Measurements from ENCODE around the gene DNAJB1.

Gene DNAJB1

GRCh38 chr19:14540741-14541525 is 22.7 kb upstream of the DNAJB1 start:
- H3K9me3 ChIP-seq (ENCODE audit: control insufficient read depth, insufficient read depth, low read length) = no peaks in the 10 kb centered on the region
- no peaks in the 10 kb centered on the region for H3K36me3 ChIP-seq (ENCODE audit: control insufficient read depth, insufficient read depth, low read length)
- DNase-seq (ENCODE audit: low read depth, low spot score) = no peak
- WGBS (ENCODE audit: insufficient coverage, insufficient read length) = no CpG with 5 or more reads among the region's 19 CpGs
- H3K4me1 ChIP-seq (ENCODE audit: control insufficient read depth, insufficient read depth, low read length) = peaks cover 6% of the 10 kb centered on the region; the same call in 1 of the 2 replicates
- no peak overlapping the region for H3K4me3 ChIP-seq (ENCODE audit: low read length)
- H3K27ac ChIP-seq (ENCODE audit: low read length) = no peak overlapping the region
- H3K27me3 ChIP-seq (ENCODE audit: control insufficient read depth, insufficient read depth, low read length) = no peaks in the 10 kb centered on the region

DNA sequence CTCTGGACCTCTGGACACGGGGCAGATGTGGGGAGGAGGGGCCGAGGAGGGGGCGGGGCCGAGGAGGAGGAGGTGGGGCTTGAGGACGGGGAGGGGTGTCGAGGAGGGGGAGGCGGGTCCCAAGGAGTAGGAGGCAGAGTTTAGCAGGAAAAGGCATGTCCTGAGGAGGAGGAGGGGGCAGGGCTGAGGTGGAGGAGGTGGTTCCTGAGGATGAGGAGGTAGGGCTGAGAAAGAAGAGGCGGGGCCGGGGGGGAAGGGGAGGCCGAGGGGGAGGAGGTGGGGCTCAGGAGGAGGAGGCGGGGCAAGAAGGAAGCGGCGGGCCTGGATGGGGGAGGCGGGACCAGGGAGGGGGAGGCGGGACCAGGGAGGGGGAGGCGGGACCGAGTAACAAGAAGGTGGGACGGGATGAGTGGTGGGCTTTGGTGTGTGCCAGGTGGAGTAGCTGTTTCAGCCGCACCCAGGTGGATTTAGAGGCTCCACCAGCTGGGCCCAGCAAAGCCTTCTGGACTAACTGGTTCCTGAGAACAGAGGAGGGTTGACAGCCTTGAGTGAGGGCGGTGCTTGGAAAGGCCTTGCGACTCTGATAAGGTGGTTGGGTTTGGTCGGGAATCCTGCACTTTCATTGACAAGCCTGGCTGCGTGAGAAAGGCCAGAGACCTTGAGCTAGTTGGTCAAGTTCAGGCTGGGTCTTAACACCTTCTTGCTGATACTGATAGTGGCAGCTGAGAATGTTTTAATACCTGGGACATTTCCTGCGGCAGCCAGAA is 18.9 kb upstream of the DNAJB1 start:
- DNase-seq (ENCODE audit: low read depth, low spot score) = peak; percentile 90
- no peak overlapping the region; the same call in 1 of the 2 replicates for H3K4me3 ChIP-seq (ENCODE audit: low read length)
- peaks cover 5% of the 10 kb centered on the region; the same call in 1 of the 2 replicates for H3K4me1 ChIP-seq (ENCODE audit: control insufficient read depth, insufficient read depth, low read length)
- no peaks in the 10 kb centered on the region for H3K9me3 ChIP-seq (ENCODE audit: control insufficient read depth, insufficient read depth, low read length)
- H3K36me3 ChIP-seq (ENCODE audit: control insufficient read depth, insufficient read depth, low read length) = no peaks in the 10 kb centered on the region
- H3K27ac ChIP-seq (ENCODE audit: low read length) = no peak overlapping the region
- no peaks in the 10 kb centered on the region for H3K27me3 ChIP-seq (ENCODE audit: control insufficient read depth, insufficient read depth, low read length)
- WGBS (ENCODE audit: insufficient coverage, insufficient read length) = no CpG with 5 or more reads among the region's 24 CpGs

DNA sequence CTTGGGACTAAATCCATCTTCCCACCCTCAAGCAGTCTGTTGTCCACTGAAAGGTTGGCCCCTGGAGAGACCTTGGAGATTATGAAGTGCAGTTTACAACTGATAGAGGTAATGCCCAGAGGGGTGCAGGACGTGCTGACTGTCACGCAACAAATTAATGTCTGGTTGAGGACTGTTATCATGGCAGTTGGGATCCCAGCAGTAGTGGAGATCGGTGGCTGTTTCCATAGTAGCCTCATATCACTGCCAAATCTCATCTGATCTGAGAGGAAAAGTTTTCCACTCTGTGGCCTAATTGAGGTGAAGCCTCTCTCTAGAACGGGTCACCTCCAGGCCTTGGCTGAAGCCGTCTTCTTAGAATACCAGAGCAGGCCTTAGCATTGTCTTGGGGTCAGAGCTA is 15.3 kb upstream of the DNAJB1 start:
- no CpG with 5 or more reads among the region's 5 CpGs for WGBS (ENCODE audit: insufficient coverage, insufficient read length)

DNA sequence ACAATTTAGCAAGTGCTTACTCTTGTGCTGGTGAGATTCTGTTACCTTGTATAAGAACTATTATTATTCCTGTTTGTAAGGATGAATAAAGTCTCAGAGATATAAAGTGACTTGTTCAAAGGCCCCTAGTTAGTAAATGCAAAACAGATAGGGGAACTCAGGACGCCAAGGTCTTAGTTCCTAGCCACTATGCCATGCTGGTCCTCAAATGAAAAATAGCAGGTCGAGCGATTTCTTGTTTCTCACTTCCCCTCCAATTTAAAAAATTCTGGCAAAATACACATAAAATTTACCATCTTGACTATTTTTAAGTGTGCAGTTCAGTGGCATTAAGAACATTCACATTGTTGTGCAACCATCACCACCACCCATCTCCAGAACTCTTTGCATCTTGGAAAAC is 12.3 kb upstream of the DNAJB1 start:
- DNase-seq (ENCODE audit: low read depth, low spot score) = no peak
- no peaks in the 10 kb centered on the region for H3K27me3 ChIP-seq (ENCODE audit: control insufficient read depth, insufficient read depth, low read length)
- H3K4me3 ChIP-seq (ENCODE audit: low read length) = no peak overlapping the region
- WGBS (ENCODE audit: insufficient coverage, insufficient read length) = no CpG with 5 or more reads among the region's 3 CpGs
- H3K4me1 ChIP-seq (ENCODE audit: control insufficient read depth, insufficient read depth, low read length) = no peaks in the 10 kb centered on the region
- H3K9me3 ChIP-seq (ENCODE audit: control insufficient read depth, insufficient read depth, low read length) = no peaks in the 10 kb centered on the region
- no peaks in the 10 kb centered on the region for H3K36me3 ChIP-seq (ENCODE audit: control insufficient read depth, insufficient read depth, low read length)
- no peak overlapping the region for H3K27ac ChIP-seq (ENCODE audit: low read length)

More for the DNA sequence above, 15.3 kb upstream of the DNAJB1 start:
- peaks cover 5% of the 10 kb centered on the region; the same call in 1 of the 2 replicates for H3K4me1 ChIP-seq (ENCODE audit: control insufficient read depth, insufficient read depth, low read length)
- DNase-seq (ENCODE audit: low read depth, low spot score) = no peak
- no peaks in the 10 kb centered on the region for H3K9me3 ChIP-seq (ENCODE audit: control insufficient read depth, insufficient read depth, low read length)
- no peaks in the 10 kb centered on the region for H3K27me3 ChIP-seq (ENCODE audit: control insufficient read depth, insufficient read depth, low read length)
- H3K4me3 ChIP-seq (ENCODE audit: low read length) = no peak overlapping the region
- no peak overlapping the region for H3K27ac ChIP-seq (ENCODE audit: low read length)
- H3K36me3 ChIP-seq (ENCODE audit: control insufficient read depth, insufficient read depth, low read length) = no peaks in the 10 kb centered on the region

DNA sequence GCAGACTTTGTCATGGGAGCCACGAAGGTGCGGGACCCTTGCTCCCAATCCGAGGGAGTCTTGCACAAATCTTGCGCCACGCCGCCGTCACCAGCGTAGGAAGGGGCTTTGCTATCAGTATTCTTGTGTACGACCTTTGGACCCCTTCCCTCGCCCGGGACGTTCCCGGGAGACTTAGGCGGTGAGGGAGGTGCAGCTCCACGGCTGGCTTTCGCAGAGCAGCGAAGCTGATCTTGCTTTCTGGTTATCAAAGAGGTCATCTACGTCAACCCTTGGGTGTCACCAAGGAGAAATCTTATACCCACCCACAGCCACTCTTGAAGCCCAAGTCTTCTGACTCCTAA is 11.8 kb upstream of the DNAJB1 start:
- WGBS (ENCODE audit: insufficient coverage, insufficient read length) = no CpG with 5 or more reads among the region's 18 CpGs
- DNase-seq (ENCODE audit: low read depth, low spot score) = no peak
- no peaks in the 10 kb centered on the region for H3K4me1 ChIP-seq (ENCODE audit: control insufficient read depth, insufficient read depth, low read length)
- no peaks in the 10 kb centered on the region for H3K9me3 ChIP-seq (ENCODE audit: control insufficient read depth, insufficient read depth, low read length)
- no peaks in the 10 kb centered on the region for H3K36me3 ChIP-seq (ENCODE audit: control insufficient read depth, insufficient read depth, low read length)
- no peak overlapping the region for H3K27ac ChIP-seq (ENCODE audit: low read length)
- peak overlapping the region; percentile 58; the same call in 1 of the 2 replicates for H3K4me3 ChIP-seq (ENCODE audit: low read length)
- H3K27me3 ChIP-seq (ENCODE audit: control insufficient read depth, insufficient read depth, low read length) = no peaks in the 10 kb centered on the region

DNA sequence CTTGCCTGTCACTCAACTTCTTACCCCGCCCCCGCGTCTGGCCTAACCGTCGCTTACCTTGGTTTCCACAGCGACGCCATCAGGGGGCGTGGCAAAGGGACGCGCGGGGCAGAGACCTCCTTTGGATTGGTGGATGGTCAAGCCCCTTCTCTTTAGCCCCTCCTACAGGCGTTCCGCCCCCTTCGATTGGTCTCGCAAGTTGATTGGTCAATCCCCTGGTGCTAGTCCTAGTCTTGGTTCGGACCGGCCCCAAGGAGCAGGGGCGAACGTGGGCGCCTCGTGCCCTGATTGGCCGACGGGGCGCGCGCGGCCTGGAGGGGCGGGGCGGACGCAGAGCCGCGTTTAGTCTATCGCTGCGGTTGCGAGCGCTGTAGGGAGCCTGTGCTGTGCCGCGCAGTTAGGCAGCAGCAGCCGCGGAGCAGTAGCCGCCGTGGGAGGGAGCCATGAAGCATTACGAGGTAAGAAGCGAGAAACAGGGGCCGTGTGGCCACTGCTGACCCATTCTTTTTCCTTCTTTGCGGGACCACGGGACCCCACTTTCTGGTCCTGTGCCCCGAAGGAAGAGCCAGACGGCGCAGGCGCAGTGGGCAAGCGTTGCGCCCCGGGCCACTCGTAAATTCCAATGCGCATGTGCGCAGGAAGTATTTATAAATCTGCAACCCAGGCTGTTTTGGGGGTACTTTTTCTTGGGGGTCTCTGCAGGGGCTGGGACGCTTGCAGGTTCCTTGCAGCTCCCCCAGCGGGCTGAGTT is 11.2 kb upstream of the DNAJB1 start, which contains the start of gene TECR:
Gene TECR (plus strand): TSS at position 341 of the 751 bp plus-strand sequence. CDS start 103 bp downstream, at position 444.
- Histone ChIP-seq H3K9me3 (ENCODE audit: control insufficient read depth, insufficient read depth, low read length) (no peaks in the 10 kb centered on the region), H3K4me1 (ENCODE audit: control insufficient read depth, insufficient read depth, low read length) (no peaks in the 10 kb centered on the region), H3K27ac (ENCODE audit: low read length) (no peak within 1 kb of the TSS), H3K36me3 (ENCODE audit: control insufficient read depth, insufficient read depth, low read length) (no peaks in the 10 kb centered on the region), H3K27me3 (ENCODE audit: control insufficient read depth, insufficient read depth, low read length) (no peaks in the 10 kb centered on the region), H3K4me3 (ENCODE audit: low read length) (peak within 1 kb of the TSS; percentile 58; the same call in 1 of the 2 replicates)
- DNase-seq (ENCODE audit: low read depth, low spot score) = peak; percentile 99
- no CpG with 5 or more reads among the region's 59 CpGs for WGBS (ENCODE audit: insufficient coverage, insufficient read length)

DNA sequence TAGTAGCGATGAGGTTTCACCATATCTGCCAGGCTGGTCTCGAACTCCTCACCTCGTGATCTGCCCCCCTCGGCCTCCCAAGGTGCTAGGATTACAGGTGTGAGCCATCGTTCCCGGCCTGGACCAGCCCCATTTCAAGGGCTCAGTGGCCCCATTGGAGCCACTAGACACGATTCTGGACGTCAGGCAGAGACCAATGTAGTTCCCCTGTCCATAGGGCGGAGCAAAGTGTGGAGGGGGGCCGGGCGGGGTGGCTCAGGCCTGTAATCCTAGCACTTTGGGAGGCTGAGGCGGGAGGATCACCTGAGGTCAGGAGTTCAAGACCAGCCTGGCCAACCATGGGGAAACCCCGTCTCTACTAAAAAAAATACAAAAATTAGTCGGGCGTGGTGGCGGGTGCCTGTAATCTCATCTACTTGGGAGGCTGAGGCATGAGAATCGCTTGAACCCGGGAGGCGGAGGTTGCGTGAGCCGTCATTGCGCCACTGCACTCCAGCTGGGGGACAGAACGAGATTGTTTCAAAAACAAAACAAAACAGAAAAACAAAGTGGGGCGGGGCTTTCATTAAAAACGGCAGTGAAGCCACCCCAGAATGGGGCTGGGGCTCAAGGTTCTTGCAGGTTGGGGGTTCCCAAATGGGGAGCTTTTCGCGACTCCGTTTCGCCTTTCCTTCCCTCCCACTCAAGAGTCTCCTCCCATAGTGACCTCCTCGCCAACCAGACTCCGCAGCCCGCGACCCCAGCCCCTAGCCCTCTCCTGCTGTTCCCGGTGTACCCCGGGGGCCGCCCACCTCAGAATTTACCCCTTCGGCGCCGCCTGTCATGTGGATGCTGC is 10.4 kb upstream of the DNAJB1 start:
- no peaks in the 10 kb centered on the region for H3K9me3 ChIP-seq (ENCODE audit: control insufficient read depth, insufficient read depth, low read length)
- H3K4me1 ChIP-seq (ENCODE audit: control insufficient read depth, insufficient read depth, low read length) = no peaks in the 10 kb centered on the region
- no peak overlapping the region for H3K27ac ChIP-seq (ENCODE audit: low read length)
- DNase-seq (ENCODE audit: low read depth, low spot score) = no peak
- WGBS (ENCODE audit: insufficient coverage, insufficient read length) = no CpG with 5 or more reads among the region's 39 CpGs
- no peaks in the 10 kb centered on the region for H3K36me3 ChIP-seq (ENCODE audit: control insufficient read depth, insufficient read depth, low read length)
- no peaks in the 10 kb centered on the region for H3K27me3 ChIP-seq (ENCODE audit: control insufficient read depth, insufficient read depth, low read length)
- peak overlapping the region; percentile 42; the same call in 1 of the 2 replicates for H3K4me3 ChIP-seq (ENCODE audit: low read length)

- Histone ChIP-seq H3K4me1 (ENCODE audit: control insufficient read depth, insufficient read depth, low read length) (no peaks in the 10 kb centered on the region), H3K27me3 (ENCODE audit: control insufficient read depth, insufficient read depth, low read length) (no peaks in the 10 kb centered on the region)
- no CpG with 5 or more reads among the region's 4 CpGs for WGBS (ENCODE audit: insufficient coverage, insufficient read length)
These were observed 8.2 kb upstream of the DNAJB1 start for GRCh38 chr19:14526423-14526822.

GRCh38 chr19:14525729-14526128 is 7.5 kb upstream of the DNAJB1 start:
- H3K27me3 ChIP-seq (ENCODE audit: control insufficient read depth, insufficient read depth, low read length) = no peaks in the 10 kb centered on the region
- no peaks in the 10 kb centered on the region for H3K9me3 ChIP-seq (ENCODE audit: control insufficient read depth, insufficient read depth, low read length)
- DNase-seq (ENCODE audit: low read depth, low spot score) = no peak
- WGBS (ENCODE audit: insufficient coverage, insufficient read length) = no CpG with 5 or more reads among the region's 6 CpGs
- H3K36me3 ChIP-seq (ENCODE audit: control insufficient read depth, insufficient read depth, low read length) = no peaks in the 10 kb centered on the region
- H3K27ac ChIP-seq (ENCODE audit: low read length) = no peak overlapping the region
- H3K4me3 ChIP-seq (ENCODE audit: low read length) = no peak overlapping the region
- H3K4me1 ChIP-seq (ENCODE audit: control insufficient read depth, insufficient read depth, low read length) = no peaks in the 10 kb centered on the region

More at GRCh38 chr19:14526423-14526822, 8.2 kb upstream of the DNAJB1 start:
- Histone ChIP-seq H3K36me3 (ENCODE audit: control insufficient read depth, insufficient read depth, low read length) (no peaks in the 10 kb centered on the region), H3K9me3 (ENCODE audit: control insufficient read depth, insufficient read depth, low read length) (no peaks in the 10 kb centered on the region), H3K4me3 (ENCODE audit: low read length) (no peak overlapping the region), H3K27ac (ENCODE audit: low read length) (no peak overlapping the region)
- no peak for DNase-seq (ENCODE audit: low read depth, low spot score)
